Astrocyte of the hippocampus (primary cell): Measurements from ENCODE around the gene KRT6C.
"Not testable (repeated sequence)": the region's sequence is repeated elsewhere in the genome, so short reads cannot be mapped to it uniquely, and the experiment has no call there.

Source experiments
- DNase-seq: peaks from one replicate; pipeline ENCODE4 v3.0.0; 2011; ENCODE audit warnings: low read depth, low spot score

Gene KRT6C

DNA sequence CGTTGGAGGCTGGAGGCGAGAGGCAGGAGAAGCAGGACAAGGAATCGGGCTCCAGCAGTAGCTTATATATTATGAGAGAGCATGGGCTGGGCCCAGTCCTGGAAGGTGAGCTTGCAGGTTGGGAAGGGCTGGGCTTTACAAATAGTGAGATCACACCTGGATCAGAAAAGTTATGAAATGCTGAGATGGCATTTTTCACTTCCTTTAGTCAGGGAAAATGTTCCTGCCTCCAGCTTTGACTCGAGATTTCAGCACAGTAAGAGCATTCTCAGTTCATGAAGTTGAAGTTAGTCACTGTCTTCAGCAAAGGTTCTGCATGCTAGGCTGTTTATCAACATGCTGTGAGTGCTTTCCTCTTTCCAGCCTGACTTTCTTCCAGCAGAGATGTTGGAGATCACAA, at the start of gene KRT6C:
Gene KRT6C, minus strand, starts transcription at position 38 of the 400 bp plus-strand sequence. CDS start 68 bp downstream, outside the sequence.
- DNase-seq: no peak

DNA sequence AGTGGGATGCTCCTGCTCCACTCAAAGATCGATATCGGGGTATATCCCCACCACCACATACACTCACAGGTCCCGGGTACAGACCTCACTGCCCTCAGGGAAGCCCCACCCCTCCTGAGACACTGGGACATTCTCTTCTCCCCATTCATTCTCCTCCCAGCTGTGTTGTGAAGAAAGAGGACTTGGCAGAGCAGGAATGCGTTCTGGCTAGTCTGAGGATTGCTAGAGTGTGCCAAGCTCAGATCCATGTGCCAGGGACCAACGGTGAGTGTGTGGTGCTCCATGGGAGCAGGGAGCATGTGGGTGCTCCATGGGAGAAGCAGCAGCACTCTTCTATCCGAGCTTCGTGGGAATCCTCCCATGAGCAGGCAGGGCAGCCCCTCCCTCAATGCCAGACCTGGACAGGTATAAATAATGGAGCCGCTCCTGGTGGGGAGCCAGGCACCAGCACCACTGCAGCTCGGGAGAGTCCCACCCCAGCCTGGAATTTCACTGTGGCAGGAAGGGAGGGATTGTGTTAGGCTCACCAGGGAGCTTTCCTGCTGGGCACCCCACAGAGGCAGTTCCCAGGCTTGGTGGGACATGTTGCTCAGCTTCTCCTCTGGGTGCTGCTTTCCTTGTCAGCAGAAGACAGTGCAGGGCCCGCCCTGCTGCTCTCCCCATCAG, 48.9 kb upstream of the KRT6C start:
- DNase-seq: peak; percentile 35

DNA sequence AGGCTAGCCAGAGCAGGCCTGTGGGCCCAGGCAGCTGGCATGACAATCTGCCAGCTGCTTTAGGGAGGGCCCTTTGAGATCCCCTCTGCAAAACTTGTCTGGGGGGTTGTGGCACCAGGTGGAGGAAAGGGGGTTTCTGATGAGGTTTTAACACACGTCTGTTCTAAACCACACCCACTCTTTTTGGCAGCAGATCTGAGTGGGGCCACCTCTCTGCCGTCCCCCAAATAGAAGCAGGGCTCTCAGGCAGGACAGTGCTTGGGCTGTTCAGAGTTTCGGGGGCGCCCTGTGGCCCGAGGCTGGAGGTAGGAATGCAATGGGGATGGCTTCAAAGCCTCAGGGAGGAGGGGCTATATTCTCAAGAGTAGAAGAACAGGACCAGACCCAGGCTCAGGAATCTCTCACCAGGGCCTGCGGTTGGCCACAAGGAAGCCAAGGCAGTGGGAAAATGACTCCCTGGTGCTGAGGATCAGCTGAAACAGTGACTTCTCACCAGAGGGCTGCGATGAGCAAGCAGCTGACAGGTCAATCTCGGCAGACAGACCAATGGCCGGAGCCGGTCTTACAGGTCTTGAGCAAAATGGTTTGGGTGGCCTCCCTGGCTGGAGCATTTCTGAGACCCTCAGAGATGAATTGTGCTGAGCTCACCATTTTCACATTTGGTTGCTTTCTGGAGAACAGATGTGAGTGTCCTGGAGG, 48.1 kb upstream of the KRT6C start:
- no peak for DNase-seq

DNA sequence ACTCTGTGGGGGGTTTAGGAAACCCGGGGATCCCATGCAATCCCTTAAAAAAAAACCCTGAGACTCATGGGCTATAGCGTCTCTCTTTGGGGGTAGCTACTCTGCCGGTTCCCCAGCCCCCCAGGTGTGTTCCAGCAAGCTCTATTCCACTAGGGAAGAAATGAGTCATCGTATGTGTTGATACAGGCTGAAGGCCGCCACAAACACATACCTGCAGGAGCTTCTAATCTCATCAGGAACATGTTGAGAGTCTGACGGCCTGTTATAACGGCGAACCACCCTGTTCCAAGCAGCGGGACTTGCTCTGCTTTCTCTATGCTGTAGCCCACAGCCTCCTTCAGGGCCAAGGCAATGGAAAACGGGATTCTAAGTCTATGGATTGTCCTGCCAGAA, 47.6 kb upstream of the KRT6C start:
- peak; percentile 45 for DNase-seq

DNA sequence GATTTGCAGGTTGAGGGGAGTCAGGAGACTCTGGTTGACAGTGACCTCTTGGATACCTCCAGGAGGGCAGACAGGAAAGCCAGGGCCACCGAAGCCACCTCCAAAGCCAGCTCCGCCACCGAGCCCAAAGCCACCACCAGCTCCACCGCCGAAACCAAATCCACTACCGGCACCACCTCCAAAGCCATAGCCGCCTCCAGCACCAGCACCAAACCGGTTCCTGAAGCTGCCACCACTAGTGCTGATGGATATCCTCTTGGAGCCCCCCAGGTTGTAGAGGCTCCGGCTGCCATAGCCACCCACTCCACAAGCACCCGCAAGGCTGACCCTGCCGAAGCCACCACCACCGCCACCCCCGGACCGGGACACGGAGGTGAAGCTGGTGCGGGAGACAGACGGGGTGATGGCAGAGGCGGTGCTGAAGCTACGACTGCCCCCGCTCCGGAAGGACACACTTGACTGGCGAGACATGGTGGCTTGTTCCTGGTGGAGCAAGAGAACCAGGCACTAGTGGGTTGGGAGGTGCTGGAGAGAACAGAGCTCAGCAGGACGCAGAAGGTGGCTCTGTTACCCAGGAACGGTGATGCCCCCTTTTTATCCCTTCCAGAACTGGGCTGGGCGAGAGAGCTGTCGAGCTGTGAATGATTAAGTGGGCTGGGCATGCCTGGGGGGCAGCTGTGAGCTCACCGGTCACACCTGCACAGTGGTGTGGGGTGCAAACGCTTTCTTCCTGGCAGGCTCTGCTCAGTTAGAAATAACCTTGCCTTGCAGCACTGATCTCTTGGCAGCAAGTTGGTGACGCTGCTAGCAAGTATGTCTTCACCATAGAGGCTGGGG, 46.4 kb upstream of the KRT6C start, which contains the start of gene KRT5:
Gene KRT5, minus strand, starts transcription at position 569 of the 837 bp plus-strand sequence. Its CDS starts 98 bp downstream, at position 471.
- no peak for DNase-seq

DNA sequence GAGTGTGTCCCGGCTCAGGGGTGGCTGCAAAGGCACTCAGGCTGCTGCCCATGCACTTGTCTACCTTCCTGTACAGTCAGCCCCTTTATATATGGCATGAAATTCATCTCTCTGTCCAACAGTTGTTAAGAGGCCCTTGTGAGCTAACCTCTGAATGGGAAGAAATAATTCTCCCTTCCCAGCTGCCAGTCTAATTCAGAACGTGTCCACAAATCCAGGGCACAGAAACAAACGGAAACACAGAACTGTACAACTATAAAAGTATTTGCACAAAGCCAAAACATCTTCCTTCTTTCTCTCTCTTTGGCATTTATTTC, 45.7 kb upstream of the KRT6C start:
- no peak for DNase-seq

DNA sequence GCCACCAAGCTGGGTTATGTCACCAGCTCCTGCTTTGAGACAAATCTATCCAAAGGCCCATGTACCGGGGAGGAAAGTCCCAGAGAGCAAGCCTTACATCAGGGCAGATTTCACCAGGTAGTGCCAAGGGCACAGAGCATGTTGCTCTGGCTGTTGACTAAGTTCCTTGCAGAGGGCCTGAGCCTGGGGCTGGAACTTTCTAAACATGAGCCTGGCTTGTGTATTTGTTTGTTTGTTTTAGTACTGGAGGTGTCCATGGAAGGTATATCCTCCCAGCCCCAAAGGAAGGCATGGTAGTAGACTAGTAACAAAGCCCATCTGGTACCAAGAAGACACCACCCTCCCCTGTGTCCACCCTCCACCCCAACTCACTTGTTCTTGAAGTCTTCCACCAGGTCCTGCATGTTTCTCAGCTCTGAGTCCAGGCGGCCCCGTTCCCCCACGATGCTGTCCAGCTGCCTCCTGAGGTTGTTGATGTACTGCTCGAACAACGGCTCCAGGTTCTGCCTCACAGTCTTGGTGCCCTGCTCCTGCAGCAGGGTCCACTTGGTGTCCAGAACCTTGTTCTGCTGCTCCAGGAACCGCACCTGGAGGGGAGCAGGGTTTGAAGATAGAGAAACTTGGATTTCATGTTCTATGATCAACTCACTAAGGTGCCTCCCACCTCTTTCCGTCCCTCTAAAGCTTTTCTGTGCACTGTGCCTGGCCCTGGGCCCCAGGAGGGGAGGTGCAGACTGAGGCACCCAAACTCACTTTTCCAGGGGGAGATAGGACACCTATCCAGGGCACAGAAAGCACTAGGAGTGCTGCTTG, 45.2 kb upstream of the KRT6C start:
- no peak for DNase-seq

DNA sequence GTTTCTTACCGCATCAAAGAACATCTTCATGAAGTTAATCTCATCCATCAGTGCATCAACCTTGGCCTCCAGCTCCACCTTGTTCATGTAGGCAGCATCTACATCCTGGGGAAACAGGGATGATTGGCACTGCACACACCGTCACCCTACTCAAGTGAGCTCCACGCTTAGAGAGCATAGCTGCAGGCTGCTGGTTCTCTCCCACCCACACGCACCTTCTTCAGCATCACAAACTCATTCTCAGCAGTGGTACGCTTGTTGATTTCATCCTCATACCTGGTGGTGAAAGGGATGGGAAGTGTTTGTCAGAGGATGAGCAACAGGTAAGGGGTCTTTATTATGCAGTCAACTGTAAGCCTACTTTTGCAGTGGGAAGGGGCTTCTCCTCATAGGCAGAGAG, 44.3 kb upstream of the KRT6C start:
- no peak for DNase-seq

DNA sequence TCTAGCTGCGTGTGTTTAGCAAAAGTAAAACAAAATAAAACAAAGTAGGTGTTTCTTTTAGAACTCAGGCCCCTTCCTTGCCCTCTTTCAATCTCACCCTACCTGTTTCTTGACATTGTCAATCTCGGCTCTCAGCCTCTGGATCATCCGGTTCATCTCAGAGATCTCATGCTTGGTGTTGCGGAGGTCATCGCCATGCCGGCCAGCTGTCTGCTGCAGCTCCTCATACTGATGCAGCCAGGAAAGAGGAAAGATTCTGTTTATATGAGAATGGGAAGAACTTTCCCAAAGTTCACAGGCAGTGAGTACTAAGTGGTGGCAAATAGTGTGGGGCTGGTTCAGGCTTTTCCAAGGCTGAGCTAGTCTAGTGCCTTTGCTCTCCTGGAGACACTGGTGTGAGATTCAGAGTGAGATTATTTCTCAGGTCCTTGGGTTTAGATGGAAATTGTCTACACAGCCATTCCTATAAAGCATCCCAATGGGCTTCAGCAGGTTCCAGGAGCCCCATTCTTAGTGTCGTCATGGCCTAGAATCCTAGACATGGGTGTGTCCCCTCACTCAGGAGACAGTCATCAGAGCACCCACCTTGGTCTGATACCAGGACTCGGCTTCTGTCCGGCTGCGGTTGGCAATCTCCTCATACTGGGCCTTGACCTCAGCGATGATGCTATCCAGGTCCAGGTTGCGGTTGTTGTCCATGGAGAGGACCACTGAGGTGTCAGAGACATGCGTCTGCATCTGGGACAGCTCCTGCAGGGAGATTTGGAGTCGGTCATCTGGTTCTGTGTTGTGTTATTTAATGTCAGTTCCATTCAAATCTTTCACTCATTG, 43.6 kb upstream of the KRT6C start:
- no peak for DNase-seq

DNA sequence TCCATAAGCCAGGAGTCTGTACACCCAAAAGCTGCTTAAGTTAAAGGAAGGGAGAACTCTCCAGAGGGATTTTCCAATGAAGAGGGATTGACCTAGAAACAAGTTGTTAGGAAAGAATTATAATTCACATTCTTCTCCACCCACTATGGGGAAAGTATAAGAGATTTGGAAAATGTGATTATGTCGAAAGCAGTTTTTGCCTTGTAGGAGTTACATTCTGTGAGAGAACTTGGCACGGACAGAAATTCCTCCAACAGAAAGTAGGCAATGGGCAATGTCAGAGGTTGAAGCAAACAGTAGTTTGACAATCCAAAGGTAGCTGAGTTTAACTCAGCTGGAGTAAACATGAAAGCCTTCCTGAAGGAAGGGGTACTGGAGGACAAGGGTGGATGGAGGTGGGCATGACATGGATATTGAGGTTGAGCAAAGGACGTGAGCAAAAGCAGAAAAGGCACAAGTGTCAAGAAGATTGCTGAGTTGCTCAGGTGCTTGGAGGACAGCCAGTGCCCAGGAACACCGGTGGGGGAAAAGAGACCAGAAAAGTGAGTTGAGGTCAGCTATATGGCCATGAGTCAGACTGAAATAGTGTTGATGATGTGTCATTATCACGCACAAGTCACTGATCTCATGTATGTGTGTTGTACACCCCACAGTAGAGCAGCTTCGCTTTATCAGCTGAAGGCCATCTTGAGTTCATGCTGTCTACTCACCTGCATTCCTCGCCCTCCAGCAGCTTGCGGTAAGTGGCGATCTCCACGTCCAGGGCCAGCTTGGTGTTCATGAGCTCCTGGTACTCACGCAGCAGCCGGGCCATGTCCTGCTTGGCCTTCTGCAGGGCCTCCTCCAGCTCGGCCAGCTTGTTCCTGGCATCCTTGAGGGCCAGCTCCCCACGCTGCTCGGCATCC, 42.6 kb upstream of the KRT6C start:
- DNase-seq: no peak

DNA sequence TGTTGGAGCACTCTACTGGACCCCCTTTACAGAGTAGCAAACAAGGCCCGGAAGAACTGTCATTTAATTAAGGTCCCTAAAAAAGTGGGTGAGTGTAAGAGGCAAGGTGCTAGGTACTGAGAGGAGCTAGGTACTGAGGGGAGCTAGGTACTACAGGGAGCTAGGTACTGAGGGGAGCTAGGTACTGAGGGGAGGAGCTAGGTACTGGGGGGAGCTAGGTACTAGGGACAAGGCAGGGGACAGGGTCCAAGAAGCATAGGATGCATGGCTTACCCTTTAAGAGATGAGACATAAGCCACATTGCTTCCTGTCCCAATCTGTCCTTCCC, 41.7 kb upstream of the KRT6C start:
- no peak for DNase-seq

DNA sequence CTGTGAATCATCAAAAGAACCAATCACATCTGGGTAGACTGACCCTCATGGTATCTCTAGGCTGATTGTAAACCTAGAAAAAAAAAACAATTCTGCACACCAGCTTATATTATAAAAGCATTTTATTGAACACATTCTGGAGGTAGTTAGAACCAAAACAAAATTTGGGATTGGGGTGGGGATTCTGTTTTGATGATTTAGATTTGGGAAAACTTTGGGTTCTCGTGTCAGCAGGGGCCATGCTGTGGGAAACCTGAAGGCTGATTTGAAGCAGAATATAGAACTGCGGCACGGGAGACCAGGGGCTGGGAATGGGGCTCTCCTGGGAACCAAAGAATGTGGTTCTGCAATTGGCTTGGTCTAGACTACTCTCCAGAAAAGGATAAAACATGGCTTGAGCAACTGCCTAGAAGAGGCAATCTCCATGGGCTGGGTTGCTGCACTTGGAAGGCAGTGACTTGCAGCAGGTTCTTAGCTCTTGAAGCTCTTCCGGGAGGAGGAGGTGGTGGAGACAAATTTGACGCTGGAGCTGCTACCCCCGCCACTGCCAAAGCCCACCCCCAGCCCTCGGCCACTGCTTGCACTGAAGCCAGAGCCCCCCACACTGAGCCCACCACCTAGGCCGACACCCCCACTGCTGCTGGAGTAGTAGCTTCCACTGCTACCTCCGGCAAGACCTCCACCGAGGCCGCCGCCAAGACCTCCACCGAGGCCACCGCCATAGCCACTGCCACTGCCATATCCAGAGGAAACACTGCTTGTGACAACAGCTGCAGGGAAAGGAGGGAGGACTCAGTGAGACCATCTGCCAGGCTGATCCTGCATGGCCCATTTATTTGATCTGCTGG, 41.1 kb upstream of the KRT6C start:
- DNase-seq: no peak

DNA sequence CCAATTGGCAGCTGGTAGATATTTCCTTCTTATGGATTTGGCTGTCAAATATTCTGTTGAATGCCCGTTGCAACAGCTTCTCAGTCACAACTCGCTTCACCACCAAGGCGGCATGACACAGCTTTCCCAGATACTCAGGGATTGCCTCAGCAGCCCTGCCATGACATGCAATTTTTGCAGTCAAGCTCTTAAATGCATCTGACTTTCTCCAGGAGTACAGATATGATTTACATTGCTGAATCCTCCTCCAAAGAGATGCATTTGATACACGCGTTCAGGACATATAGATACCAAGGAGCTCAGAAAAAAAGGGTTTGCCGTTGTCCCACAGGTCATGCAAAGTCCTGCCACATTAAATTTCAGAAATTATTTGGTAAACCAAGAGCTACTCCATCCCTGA, 40.1 kb upstream of the KRT6C start:
- DNase-seq: no peak

DNA sequence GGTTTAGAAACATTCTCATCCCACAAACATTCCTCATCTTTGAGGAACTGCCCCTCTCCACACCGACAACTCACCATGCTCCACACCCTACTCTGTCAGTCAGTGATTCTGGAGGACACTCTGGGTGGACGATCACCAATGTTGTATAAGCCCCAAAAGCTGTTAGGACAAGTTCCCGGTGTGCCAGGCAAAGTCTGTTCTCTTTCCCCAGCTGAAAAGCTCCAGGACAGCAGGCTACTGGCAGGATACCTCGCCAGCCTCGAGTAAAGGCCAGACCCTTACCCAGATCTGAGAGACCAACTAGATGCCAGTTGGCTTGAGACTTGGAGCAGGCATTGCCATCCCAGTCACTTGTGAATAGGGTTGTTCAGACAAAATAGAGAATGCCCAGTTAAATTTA, 34.6 kb upstream of the KRT6C start:
- no peak for DNase-seq

DNA sequence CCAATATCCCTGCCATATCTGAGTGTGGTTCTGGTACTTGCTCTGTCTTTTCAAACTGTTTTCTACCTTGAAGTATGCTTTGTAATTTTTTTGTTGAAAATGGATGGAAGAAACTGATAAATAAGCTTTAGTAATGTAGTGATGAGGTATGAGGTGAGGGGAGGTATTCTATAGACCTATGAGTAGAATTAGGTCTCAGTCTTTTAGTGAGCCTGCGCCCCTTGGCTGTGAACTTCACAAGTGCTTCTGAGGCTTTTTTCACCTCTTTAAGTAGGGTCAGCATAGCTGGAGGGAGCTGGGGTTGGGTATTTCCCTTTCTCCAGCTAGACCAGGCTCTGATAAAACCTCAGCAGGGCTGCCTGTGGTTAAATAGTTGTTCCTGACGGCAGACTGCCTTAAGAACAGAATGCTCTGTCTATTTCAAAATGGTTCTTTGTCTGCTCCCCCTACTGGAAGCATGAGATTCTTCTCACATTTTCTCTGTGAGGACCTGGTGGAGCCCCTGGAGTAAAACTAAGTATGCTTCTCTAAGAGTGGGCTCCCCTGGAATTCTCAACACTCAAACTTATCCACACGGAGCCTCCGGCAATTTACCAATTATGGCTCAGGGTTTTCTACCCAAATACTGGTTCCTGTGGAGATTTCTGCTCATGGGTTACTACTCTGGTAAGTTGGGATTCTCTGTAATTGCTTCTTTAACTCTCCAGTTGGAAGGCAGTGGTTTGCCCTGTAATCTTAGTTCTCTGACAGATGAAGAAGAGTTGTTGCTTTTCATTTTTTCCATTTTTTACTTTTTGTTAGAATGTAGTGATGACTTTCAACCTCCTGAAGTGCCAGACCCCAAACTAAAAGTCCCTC, 33.5 kb upstream of the KRT6C start:
- peak; percentile 89 for DNase-seq

DNA sequence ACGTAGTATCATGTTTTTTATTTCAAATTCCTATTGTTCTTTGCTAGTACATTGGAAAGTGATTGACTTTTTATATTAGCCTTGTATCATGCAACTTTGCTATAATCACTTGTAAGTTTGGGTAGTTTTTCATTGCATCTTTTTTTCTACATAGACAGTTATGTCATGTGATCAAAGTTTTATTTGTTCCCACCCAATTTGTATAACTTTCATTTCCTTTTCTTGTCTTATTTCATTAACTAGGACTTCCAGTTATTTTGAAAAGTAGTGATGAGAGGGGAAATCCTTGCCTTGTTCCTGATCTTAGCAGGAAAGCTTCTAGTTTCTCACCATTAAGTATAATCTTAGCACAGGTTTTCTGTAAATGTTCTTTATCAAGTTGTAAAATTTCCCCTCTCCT, 29.3 kb upstream of the KRT6C start:
- DNase-seq: no peak

DNA sequence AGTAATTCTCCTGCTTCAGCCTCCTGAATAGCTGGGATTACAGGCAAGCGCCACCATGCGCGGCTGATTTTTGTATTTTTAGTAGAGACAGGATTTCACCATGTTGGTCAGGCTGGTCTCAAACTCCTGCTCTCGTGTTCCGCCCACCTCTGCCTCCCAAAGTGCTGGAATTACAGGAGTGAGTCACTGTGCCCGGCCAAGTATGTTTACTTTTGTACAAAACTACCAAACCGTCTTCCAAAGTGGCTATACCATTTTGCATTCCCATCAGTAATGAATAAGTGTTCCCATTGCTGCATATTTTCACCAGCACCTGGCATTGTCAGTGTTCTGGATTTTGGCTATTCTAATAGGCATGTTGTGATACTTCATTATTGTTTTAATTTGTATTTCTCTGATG, 27.9 kb upstream of the KRT6C start:
- DNase-seq: no peak

DNA sequence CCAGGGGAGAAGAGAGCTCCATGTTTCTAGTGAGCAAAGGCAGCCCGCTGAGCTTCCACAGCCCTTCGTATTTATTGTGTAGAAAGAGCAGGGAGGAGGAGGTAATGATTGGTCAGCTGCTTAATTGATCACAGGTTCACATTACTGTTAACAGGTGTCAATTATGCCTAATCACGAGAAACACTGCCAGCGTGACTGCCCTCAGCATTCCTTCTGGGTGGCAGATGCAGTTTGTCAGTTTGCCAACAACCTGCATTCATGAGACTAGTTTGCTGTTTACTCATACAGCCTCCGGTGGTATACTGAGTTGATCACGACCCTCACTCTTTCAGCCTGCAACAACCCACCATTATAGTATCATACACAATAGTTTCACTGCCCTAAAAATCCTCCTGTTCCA, 27.0 kb upstream of the KRT6C start:
- DNase-seq: not testable (repeated sequence)
